Transverse colon (tissue), 4 donors: ENCODE measurements around the gene CALCB. TPM values are rescaled to one million over a fixed set of nuclear protein-coding genes. Genes with fewer than 3 reads are reported as not detected.
"Not testable (repeated sequence)": the region's sequence is repeated elsewhere in the genome, so short reads cannot be mapped to it uniquely, and the experiment has no call there.

Source experiments
- DNase-seq: peaks from one replicate; pipeline ENCODE4 v3.0.0-alpha.2; 2019
- H3K27ac ChIP-seq, 4 donors: fragments of 200-600 bp; sonication (generic); 2 replicates each; pipeline ENCODE4 v1.5.1; 2016 to 2018; ENCODE audit warnings: inconsistent platforms in 4 of 4
- H3K27me3 ChIP-seq: fragments of 200-600 bp; sonication (generic); 2 replicates; pipeline ENCODE4 v1.5.1; 2017; ENCODE audit warnings: inconsistent platforms
- H3K36me3 ChIP-seq, 4 donors: fragments of 200-600 bp; sonication (generic); 2 replicates each; pipeline ENCODE4 v1.5.1; 2017 to 2019; ENCODE audit warnings: inconsistent platforms in 4 of 4
- H3K4me1 ChIP-seq, 4 donors: fragments of 200-600 bp; sonication (generic); 2 replicates each; pipeline ENCODE4 v1.5.1; 2017 to 2020; ENCODE audit warnings: inconsistent platforms in 4 of 4
- H3K4me3 ChIP-seq, 4 donors: fragments of 200-600 bp; sonication (generic); 1 replicate in 1 of 4; 2 replicates in 3 of 4; pipeline versions ENCODE4 v1.5.1 to v1.6.1; 2017 to 2019; ENCODE audit warnings: inconsistent platforms in 4 of 4
- H3K9me3 ChIP-seq, 2 donors: fragments of 200-600 bp; sonication (generic); 2 replicates each; pipeline ENCODE4 v1.5.1; 2017 to 2019; ENCODE audit warnings: inconsistent platforms in 2 of 2
- EP300 ChIP-seq: sonication (generic); formaldehyde crosslinking; IDR thresholded peaks from one replicate; pipeline ENCODE4 v1.6.1; 2017; ENCODE audit warnings: antibody characterized with exemption, low read depth
- POLR2A ChIP-seq: fragments of 450-650 bp; IDR thresholded peaks from one replicate; pipeline ENCODE4 v1.6.1; 2016; ENCODE audit warnings: antibody characterized with exemption, mild to moderate bottlenecking, moderate library complexity
- POLR2AphosphoS5 ChIP-seq, 3 donors: sonication (generic); formaldehyde crosslinking; IDR thresholded peaks; one replicate each; pipeline ENCODE4 v1.6.1; 2016; ENCODE audit warnings: antibody characterized with exemption in 3 of 3
- WGBS, 2 donors: methylation state at CpG; one replicate each; pipeline ENCODE4 v1.1.5; 2018; ENCODE audit warnings: low coverage in 1 of 2; 5-methylcytosine and 5-hydroxymethylcytosine counted together
- in situ Hi-C, 4 donors: fragments of 200-750 bp; cut with MboI; loops; one replicate each; pipeline versions ENCODE4 v1.15.0 to v1.15.1; 2017; ENCODE audit warnings: low sequenced_read_pairs in 3 of 4, low pct_ligation_motif_present in 1 of 4, low pct_unique_long_range_greater_than_20kb in 1 of 4
- intact Hi-C: fragments of 100-400 bp; cut with DNase I; formaldehyde crosslinking; loops from one replicate; pipeline ENCODE4 v1.15.1; 2023; ENCODE audit warnings: low total_unique reads
- total RNA-seq, 4 donors: library from RNA; depleted of rRNA; stranded (reverse); fragments of >200 nt; gene quantifications; one replicate each; pipeline ENCODE4 v1.1.0, GENCODE V29; 2016
- TF ChIP-seq, protein P1 (sequence below), 5 experiments: fragments of 200-600 bp in 3 of 5; fragments of 450-650 bp in 2 of 5; sonication (generic) in 3 of 5; IDR thresholded peaks; 1 replicate in 2 of 5; 2 replicates in 3 of 5; pipeline ENCODE4 v1.5.1; 2016 to 2017; ENCODE audit warnings: antibody characterized with exemption in 5 of 5, inconsistent platforms in 3 of 5, mild to moderate bottlenecking in 2 of 5, moderate library complexity in 1 of 5

Gene CALCB
- total RNA-seq, 4 donors from 2014 or later = 0.60 to 0.75 (median 0.64) TPM; not detected in 1

DNA sequence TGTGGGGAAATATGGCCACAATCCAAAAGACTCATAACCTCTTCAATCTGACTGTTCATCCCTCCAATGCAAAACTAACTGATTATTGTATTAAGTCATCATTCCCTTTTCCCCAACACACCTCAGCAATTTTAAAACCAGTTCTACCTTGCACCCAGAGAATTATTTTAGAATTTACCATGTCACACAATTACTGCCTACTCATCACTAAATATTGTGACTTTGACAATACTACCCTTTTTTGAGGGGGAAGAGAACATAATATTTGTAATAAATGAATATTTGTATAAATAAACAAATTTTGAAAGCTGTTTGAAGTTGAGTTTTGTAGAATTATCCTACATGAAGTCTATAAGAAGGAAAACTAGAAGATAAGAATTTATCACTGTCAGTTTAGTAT is 28.2 kb upstream of the CALCB start:
- DNase-seq = no peak
- TF ChIP-seq POLR2A (no peak), EP300 (no peak), POLR2AphosphoS5 (IDR thresholded peaks at IDR 0.05) (no peak)
- TF ChIP-seq, protein P1, sequence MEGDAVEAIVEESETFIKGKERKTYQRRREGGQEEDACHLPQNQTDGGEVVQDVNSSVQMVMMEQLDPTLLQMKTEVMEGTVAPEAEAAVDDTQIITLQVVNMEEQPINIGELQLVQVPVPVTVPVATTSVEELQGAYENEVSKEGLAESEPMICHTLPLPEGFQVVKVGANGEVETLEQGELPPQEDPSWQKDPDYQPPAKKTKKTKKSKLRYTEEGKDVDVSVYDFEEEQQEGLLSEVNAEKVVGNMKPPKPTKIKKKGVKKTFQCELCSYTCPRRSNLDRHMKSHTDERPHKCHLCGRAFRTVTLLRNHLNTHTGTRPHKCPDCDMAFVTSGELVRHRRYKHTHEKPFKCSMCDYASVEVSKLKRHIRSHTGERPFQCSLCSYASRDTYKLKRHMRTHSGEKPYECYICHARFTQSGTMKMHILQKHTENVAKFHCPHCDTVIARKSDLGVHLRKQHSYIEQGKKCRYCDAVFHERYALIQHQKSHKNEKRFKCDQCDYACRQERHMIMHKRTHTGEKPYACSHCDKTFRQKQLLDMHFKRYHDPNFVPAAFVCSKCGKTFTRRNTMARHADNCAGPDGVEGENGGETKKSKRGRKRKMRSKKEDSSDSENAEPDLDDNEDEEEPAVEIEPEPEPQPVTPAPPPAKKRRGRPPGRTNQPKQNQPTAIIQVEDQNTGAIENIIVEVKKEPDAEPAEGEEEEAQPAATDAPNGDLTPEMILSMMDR (IDR thresholded peaks at IDR 0.05) = no peak
- Histone ChIP-seq H3K27ac (no peak overlapping the region), H3K4me3 (no peak overlapping the region), H3K4me1 (no peaks in the 10 kb centered on the region), H3K36me3 (no peaks in the 10 kb centered on the region), H3K27me3 (no peaks in the 10 kb centered on the region), H3K9me3 (no peaks in the 10 kb centered on the region)
- intact Hi-C loops = no loop called here
- in situ Hi-C loops = no loop called here

DNA sequence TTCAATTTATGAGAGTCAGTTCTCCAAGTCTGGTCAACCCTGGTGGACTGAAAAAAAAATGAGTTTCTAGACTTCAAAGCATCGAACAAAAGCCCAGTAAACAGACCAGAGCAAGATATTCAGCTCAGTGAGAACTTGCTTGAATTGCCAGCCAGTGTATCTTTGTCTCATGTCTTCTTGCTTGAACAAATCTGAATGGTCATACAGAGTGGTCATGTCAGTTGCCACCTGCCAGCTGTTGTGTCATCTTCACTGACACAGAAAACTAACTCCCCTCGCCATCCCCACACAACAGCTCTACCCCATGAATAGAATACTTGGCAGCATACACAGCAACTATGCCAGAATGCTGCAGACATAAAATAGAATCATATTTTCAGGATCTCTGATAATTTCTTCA is 27.5 kb upstream of the CALCB start:
- WGBS, 2 donors = 85 to 94% methylated on average over 2 of the region's 2 CpGs

DNA sequence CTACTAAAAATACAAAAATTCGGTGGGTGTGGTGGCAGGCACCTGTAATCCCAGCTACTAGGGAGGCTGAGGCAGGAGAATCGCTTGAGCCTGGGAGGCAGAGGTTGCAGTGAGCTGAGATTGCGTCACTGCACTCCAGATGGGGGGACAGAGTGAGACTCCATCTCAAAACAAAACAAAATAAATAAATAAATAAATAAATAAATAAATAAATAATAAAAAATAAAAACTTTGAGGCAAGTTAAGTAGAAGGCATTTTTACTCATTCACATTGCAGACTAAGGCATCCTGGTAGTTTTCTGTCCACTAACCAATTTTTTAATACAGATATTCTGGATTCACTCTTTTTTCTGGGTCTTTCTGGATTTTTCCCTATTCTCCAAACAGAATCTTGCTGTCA is 26.7 kb upstream of the CALCB start:
- H3K4me3 ChIP-seq, intact Hi-C loops, in situ Hi-C loops, H3K27ac ChIP-seq, H3K4me1 ChIP-seq, H3K27me3 ChIP-seq, H3K36me3 ChIP-seq, DNase-seq, H3K9me3 ChIP-seq: not testable (repeated sequence)
- 86 to 87% methylated on average over 3 of the region's 3 CpGs for WGBS, 2 donors

More for the DNA sequence above, 27.5 kb upstream of the CALCB start:
- TF ChIP-seq POLR2A = no peak
- no peak for TF ChIP-seq POLR2AphosphoS5 (IDR thresholded peaks at IDR 0.05)
- no peak for TF ChIP-seq EP300
- TF ChIP-seq, protein P1 (IDR thresholded peaks at IDR 0.05) = no peak
- in situ Hi-C loops (no loop called here), intact Hi-C loops (no loop called here)
- H3K4me1 ChIP-seq = no peaks in the 10 kb centered on the region
- H3K4me3 ChIP-seq = no peak overlapping the region
- no peaks in the 10 kb centered on the region for H3K27me3 ChIP-seq
- no peak for DNase-seq
- no peaks in the 10 kb centered on the region for H3K9me3 ChIP-seq
- no peak overlapping the region for H3K27ac ChIP-seq
- H3K36me3 ChIP-seq = no peaks in the 10 kb centered on the region

DNA sequence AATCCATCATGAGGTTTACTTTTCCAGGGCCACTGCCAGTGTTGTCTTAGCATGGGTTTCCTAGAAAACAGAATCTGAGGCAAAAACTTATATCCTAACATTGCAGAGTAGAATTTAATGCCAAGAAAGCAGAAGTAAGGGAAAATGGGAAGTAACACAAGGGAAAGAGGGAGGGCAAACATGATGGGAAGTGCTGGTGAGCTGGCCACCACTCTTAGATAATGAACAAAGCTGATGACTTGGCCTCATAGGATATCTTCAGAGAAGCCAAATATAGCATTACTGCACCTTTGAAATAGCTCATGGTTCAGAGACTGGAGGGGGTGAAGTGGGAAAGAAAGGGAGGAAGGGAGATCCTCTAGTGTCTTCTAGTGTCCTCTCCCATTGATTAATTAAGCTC is 24.8 kb upstream of the CALCB start:
- in situ Hi-C loops = no loop called here

DNA sequence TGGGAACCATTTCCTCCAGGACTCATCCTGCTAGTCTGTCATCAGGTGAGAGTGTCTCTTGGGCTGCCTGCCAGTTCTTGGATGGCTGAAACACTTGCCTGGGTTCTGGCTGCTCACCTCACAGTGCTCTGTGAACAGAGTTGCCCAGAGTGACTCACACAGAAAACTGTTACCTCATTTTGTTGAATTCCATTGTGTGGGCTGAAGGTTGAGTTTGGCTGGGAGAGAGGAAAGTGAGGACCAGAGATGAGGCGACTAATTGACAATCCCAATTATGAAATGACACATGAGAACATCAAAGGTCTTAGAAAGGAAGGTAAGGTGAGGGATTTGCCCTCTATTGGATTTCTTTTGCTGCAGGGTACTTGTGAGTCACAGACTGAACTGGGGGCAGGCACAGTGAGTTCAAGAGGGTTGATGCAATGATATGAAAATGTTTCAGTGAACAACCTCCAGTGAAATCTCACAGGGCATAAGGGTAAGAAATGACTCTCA is 20.2 kb upstream of the CALCB start:
- in situ Hi-C loops = no loop called here
- H3K9me3 ChIP-seq = no peaks in the 10 kb centered on the region
- H3K36me3 ChIP-seq = no peaks in the 10 kb centered on the region
- no peaks in the 10 kb centered on the region for H3K4me1 ChIP-seq
- 70 to 86% methylated on average over 1 of the region's 1 CpG for WGBS, 2 donors
- H3K27me3 ChIP-seq = peaks cover 3% of the 10 kb centered on the region
- H3K4me3 ChIP-seq = no peak overlapping the region
- no peak for TF ChIP-seq EP300
- TF ChIP-seq POLR2A = no peak
- no peak for TF ChIP-seq POLR2AphosphoS5 (IDR thresholded peaks at IDR 0.05)
- TF ChIP-seq, protein P1 (IDR thresholded peaks at IDR 0.05) = no peak
- no peak overlapping the region for H3K27ac ChIP-seq
- intact Hi-C loops = no loop called here
- DNase-seq = no peak

More for the DNA sequence above, 24.8 kb upstream of the CALCB start:
- no peak overlapping the region for H3K27ac ChIP-seq
- TF ChIP-seq, protein P1 (IDR thresholded peaks at IDR 0.05) = no peak
- no peak for TF ChIP-seq POLR2AphosphoS5 (IDR thresholded peaks at IDR 0.05)
- TF ChIP-seq EP300 = no peak
- no peak for TF ChIP-seq POLR2A
- no peaks in the 10 kb centered on the region for H3K27me3 ChIP-seq
- no peak for DNase-seq
- no peaks in the 10 kb centered on the region for H3K4me1 ChIP-seq
- intact Hi-C loops = no loop called here
- no peaks in the 10 kb centered on the region for H3K9me3 ChIP-seq
- H3K4me3 ChIP-seq = no peak overlapping the region
- H3K36me3 ChIP-seq = no peaks in the 10 kb centered on the region
